ENCODE data around the gene ARSB.

Gene ARSB

GRCh38 chr5:78830528-78831046 lies 154.5 kb downstream of the ARSB start:
- no peak overlapping the region for H3K27ac ChIP-seq
- TF ChIP-seq CTCF (IDR thresholded peaks at IDR 0.05) (no peak), ZFX (IDR thresholded peaks at IDR 0.05; ENCODE audit: borderline replicate concordance) (no peak)

- no peak overlapping the region for H3K27ac ChIP-seq
Observed at GRCh38 chr5:78829811-78830527, 155.1 kb downstream of the ARSB start.

GRCh38 chr5:78827725-78828124 lies 157.4 kb downstream of the ARSB start:
- H3K27ac ChIP-seq: no peak overlapping the region

More at GRCh38 chr5:78829811-78830527, 155.1 kb downstream of the ARSB start:
- no peak for TF ChIP-seq ZFX (IDR thresholded peaks at IDR 0.05; ENCODE audit: borderline replicate concordance)
- no peak for TF ChIP-seq CTCF (IDR thresholded peaks at IDR 0.05)

GRCh38 chr5:78824831-78825281 lies 160.3 kb downstream of the ARSB start:
- no peak overlapping the region for H3K27ac ChIP-seq
- no peak for TF ChIP-seq CTCF (IDR thresholded peaks at IDR 0.05)
- TF ChIP-seq ZFX (IDR thresholded peaks at IDR 0.05; ENCODE audit: borderline replicate concordance): no peak

More at GRCh38 chr5:78827725-78828124, 157.4 kb downstream of the ARSB start:
- TF ChIP-seq CTCF (IDR thresholded peaks at IDR 0.05) (no peak), ZFX (IDR thresholded peaks at IDR 0.05; ENCODE audit: borderline replicate concordance) (no peak)

- TF ChIP-seq ZFX (IDR thresholded peaks at IDR 0.05; ENCODE audit: borderline replicate concordance): no peak
- no peak for TF ChIP-seq CTCF (IDR thresholded peaks at IDR 0.05)
- no peak overlapping the region for H3K27ac ChIP-seq
Observed at GRCh38 chr5:78823196-78823595, 161.9 kb downstream of the ARSB start.

- H3K27ac ChIP-seq: no peak overlapping the region
- no peak for TF ChIP-seq CTCF (IDR thresholded peaks at IDR 0.05)
- TF ChIP-seq ZFX (IDR thresholded peaks at IDR 0.05; ENCODE audit: borderline replicate concordance): no peak
Observed at GRCh38 chr5:78821536-78822021, 163.5 kb downstream of the ARSB start.

GRCh38 chr5:78819707-78820106 lies 165.4 kb downstream of the ARSB start:
- H3K27ac ChIP-seq: no peak overlapping the region
- TF ChIP-seq CTCF (IDR thresholded peaks at IDR 0.05): no peak

All from 22Rv1 (cell line).